ENCODE results near the gene PACS1. TPM values are rescaled to one million over a fixed set of nuclear protein-coding genes. Genes with fewer than 3 reads are reported as not detected.
A peak's percentile ranks its signal among the peaks of the same experiment; 100 is the strongest.

The PACS1 gene
- total RNA-seq, 1 donor from 2014 or later, result 24.9 TPM

DNA sequence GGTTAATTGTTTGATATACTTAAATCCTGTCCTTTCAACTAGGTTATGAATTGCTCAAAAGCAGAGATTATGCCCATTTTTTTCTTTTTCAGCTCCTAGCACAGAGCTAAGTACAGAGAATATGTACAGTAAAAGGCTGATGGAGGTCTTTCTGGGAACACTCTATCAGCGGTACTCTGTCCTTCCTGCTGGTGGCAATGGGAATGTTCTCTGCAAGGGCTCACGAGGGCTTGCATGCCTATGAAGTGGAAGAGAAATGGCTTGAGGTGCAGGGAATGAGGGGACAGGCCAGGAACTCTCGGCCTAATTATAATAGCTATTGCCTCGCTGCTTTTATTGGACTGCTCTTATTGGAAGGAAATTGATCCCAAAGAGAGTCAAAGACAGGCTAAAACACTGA, 114.7 kb downstream of the PACS1 start:
- DNase-seq (ENCODE audit: low read depth), result no peak
- no peak overlapping the region for H3K4me3 ChIP-seq (ENCODE audit: low read depth, low read length)
- TF ChIP-seq, protein P1, sequence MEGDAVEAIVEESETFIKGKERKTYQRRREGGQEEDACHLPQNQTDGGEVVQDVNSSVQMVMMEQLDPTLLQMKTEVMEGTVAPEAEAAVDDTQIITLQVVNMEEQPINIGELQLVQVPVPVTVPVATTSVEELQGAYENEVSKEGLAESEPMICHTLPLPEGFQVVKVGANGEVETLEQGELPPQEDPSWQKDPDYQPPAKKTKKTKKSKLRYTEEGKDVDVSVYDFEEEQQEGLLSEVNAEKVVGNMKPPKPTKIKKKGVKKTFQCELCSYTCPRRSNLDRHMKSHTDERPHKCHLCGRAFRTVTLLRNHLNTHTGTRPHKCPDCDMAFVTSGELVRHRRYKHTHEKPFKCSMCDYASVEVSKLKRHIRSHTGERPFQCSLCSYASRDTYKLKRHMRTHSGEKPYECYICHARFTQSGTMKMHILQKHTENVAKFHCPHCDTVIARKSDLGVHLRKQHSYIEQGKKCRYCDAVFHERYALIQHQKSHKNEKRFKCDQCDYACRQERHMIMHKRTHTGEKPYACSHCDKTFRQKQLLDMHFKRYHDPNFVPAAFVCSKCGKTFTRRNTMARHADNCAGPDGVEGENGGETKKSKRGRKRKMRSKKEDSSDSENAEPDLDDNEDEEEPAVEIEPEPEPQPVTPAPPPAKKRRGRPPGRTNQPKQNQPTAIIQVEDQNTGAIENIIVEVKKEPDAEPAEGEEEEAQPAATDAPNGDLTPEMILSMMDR (conservative IDR thresholded peaks at IDR 0.05; ENCODE audit: low read depth, low read length), result peak; percentile 16

DNA sequence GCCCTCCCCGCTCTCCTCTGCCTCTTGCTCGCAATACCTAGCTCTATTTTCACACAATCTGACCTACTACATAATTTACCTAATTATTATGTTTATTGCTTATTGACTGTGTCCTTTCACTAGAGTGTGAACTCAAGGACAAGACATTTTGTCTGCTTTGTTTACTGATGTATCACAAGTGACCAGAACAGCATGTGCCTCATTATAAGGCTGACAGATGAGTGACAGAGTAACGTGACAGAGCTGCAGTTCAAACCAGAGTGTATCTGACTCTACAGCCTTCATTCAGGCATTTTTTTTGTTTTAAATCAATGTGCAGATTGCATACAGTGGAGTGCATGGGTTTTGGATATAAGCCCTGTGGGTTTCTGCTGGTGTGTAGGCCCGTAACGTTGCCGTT, 116.4 kb downstream of the PACS1 start:
- DNase-seq (ENCODE audit: low read depth), result no peak
- TF ChIP-seq, protein P1 (conservative IDR thresholded peaks at IDR 0.05; ENCODE audit: low read depth, low read length), result no peak
- no peak overlapping the region for H3K4me3 ChIP-seq (ENCODE audit: low read depth, low read length)

DNA sequence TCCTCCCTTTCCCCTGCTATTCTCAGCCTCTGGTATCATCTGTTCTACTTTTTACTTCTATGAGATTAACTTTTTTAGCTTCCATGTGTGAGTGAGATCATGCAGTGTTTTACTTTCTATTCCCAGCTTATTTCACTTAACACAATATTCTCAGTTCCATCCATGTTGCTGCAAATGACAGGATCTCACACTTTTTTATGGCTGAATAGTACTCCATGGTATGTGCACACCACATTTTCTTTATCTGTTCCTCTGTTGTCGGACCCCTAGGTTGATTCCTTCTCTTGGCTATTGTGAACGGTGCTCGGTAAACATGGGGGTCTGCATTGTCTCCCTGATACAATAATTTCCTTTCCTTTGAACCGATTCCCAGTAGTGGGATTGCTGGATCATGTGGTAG, 117.4 kb downstream of the PACS1 start:
- no peak for DNase-seq (ENCODE audit: low read depth)
- TF ChIP-seq, protein P1 (conservative IDR thresholded peaks at IDR 0.05; ENCODE audit: low read depth, low read length), result no peak
- H3K4me3 ChIP-seq (ENCODE audit: low read depth, low read length), result no peak overlapping the region

DNA sequence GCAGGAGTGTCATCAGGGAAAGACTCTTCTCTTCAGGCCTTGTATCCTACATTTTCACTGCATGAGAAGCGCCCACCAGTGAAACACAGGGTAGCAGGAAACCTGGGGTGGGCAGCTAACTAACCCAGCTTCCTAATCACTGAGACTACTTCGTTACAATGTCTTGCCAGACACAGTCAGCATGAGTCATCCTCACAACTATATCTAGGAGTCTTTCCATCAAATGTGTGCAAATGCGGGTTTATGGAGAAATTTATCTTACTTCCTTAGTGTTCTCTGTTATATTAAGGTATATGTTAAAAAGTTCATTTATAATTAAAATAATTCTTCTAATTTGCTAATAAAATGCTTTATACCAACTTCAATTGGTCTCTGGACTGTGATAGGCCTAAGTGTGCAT, 118.5 kb downstream of the PACS1 start:
- no peak for DNase-seq (ENCODE audit: low read depth)
- no peak overlapping the region for H3K4me3 ChIP-seq (ENCODE audit: low read depth, low read length)
- TF ChIP-seq, protein P1 (conservative IDR thresholded peaks at IDR 0.05; ENCODE audit: low read depth, low read length), result no peak

DNA sequence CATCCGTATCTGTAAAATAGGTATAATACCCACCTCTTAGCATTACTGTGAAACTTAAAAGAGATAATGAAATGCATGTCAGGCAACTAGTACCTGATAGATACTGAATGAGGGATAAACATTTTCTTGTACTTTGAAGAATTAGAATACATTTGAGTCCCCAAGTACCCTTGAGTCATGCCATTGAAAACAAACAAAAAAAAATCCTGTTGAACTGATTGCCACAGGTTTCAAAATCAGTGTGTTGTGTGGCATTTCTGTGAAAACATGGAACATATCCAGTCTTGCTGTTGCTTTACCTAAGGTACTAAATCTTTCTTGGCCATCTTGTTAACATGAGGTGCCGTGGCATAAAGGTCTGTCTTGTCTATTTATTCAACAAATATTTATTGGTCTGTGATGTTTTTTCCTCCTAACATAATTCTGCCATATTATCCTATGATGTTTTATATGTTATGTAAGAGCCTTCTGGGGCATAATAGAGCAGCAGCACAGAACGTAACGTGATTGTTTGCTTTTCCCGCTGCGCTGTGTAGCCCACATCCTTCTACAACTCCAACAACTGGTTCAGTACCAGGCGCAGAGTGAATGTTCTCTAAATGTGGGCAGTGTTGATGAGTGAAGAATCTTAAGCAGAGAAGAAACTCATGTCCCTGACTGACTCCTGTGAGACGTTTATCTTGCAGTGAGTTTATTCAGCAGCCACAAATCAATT, 119.1 kb downstream of the PACS1 start:
- TF ChIP-seq, protein P1 (conservative IDR thresholded peaks at IDR 0.05; ENCODE audit: low read depth, low read length), result no peak
- DNase-seq (ENCODE audit: low read depth), result no peak
- no peak overlapping the region for H3K4me3 ChIP-seq (ENCODE audit: low read depth, low read length)

DNA sequence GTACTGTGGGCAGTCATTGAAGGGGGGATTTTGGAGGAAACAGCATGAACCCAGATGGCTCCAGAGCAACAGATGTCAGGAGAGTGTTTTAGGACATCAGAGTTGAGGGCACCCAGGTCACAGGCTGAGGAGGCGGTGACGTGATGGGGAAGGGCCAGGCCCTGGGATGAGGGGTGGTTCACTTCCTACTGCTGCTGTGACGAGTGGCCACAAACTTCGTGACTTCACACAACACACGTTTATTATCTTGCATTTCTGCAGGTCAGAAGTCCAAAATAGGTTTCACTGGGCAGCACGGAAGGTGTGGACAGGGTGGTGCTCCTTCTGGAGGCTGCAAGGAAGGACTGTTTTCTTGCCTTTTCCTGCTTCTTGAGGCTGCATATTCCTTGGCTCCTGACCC, 120.7 kb downstream of the PACS1 start:
- TF ChIP-seq, protein P1 (conservative IDR thresholded peaks at IDR 0.05; ENCODE audit: low read depth, low read length), result no peak
- DNase-seq (ENCODE audit: low read depth), result no peak
- H3K4me3 ChIP-seq (ENCODE audit: low read depth, low read length), result no peak overlapping the region

All from epithelial cell of proximal tubule (primary cell).